Activated CD4-positive, CD25-positive, alpha-beta regulatory T cell treated with anti-CD3 and anti-CD28 coated beads, Interleukin-2, amount 50 U/mL, for 16 hours (primary cell): ENCODE data around the gene ATP2B1.

ENCODE experiments used
- DNase-seq: peaks from one replicate; pipeline ENCODE4 v3.0.0-alpha.2; 2020; ENCODE audit warnings: low read depth, low spot score

ATP2B1 gene

GRCh38 chr12:89542912-89543592 lies 165.6 kb downstream of the ATP2B1 start:
- DNase-seq: peak; percentile 36

DNA sequence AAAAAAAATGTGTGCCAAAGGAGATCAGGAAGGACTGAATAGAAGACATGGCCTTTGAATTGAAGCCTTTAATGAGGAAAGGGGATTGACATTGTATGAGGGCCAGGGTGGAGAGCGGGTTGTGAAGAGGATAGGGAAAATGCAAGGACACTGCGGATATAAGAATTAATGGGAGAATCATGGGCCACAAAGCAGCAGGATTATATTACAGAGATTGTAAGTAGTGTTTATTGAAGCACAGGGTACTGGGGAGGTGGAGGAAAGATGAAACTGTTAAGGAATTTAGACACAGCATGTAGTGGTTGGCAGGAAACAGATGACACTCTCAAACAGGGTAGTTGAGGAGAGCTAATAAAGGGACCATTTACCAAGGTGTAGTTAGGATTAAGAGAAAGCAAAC lies 166.4 kb downstream of the ATP2B1 start:
- DNase-seq: no peak

DNA sequence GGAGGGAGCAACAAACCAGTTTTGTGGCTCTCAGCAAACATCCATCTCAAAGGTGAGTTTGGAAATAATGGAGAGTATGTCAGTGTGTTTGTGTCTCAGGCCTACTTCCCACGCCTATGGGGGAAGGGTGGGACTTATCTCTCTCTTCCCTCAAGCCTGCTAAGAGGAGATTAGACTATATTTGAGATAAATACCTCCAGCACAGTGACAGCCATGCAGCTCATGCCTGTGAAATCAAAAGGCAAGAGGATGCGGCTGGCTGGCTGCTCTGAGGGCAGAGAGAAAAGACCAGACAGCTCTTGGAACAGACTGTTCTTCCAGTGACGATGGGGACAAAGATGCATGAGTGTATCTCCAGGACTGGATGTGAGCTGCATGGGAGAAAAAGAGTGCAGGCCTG lies 168.1 kb downstream of the ATP2B1 start:
- DNase-seq: no peak

- no peak for DNase-seq
These were observed 169.0 kb downstream of the ATP2B1 start for GRCh38 chr12:89539426-89540223.

GRCh38 chr12:89538897-89539296 lies 169.7 kb downstream of the ATP2B1 start:
- no peak for DNase-seq
